Panc1 (cell line): ENCODE results near the gene SEC62. TPM values are rescaled to one million over a fixed set of nuclear protein-coding genes. Genes with fewer than 3 reads are reported as not detected.

Experiments
- ATAC-seq: fragments of 200-7000 bp; cut with Tn5 transposase; 2 replicates; pipeline ENCODE4 v1.9.1; 2020; ENCODE audit warnings: mild to moderate bottlenecking, moderate library complexity
- BruUV-seq: library from RNA; stranded (reverse); fragments of 400-500 nt; replicated peaks from 2 replicates; lab custom pipeline; 2021; lab: Mats Ljungman, UMichigan
- CTCF ChIA-PET: fragments of 300-600 bp; sonication (Branson Sonifier 250); formaldehyde crosslinking; loops from one replicate; lab custom pipeline; 2022; ENCODE audit warnings: antibody characterized with exemption; lab: Charles Lee
- POLR2A ChIA-PET: fragments of 300-600 bp; sonication (Branson Sonifier 250); formaldehyde crosslinking; loops from one replicate; lab custom pipeline; 2022; ENCODE audit warnings: antibody characterized with exemption; lab: Charles Lee
- DNase-seq: peaks from one replicate; pipeline ENCODE4 v3.0.0-alpha.2; 2010; ENCODE audit warnings: low read depth, low spot score
- H3K27ac ChIP-seq: 2 replicates; pipeline ENCODE4 v1.5.1; 2011; ENCODE audit warnings: mild to moderate bottlenecking, low read length, inconsistent platforms
- H3K27me3 ChIP-seq: fragments of 200-500 bp; sonication (Bioruptor generic); 2 replicates; pipeline ENCODE4 v1.6.0; 2014; ENCODE audit warnings: low read length, inconsistent platforms; ENCODE audit not compliant: control insufficient read depth, insufficient read depth
- H3K36me3 ChIP-seq: fragments of 200-500 bp; sonication (Bioruptor generic); 2 replicates; pipeline ENCODE4 v1.5.1; 2014; ENCODE audit warnings: inconsistent platforms, mild to moderate bottlenecking, low read length, moderate library complexity; ENCODE audit not compliant: control insufficient read depth, insufficient read depth
- H3K4me1 ChIP-seq: 2 replicates; pipeline ENCODE4 v1.5.1; 2011; ENCODE audit warnings: inconsistent platforms, mild to moderate bottlenecking, low read length, moderate library complexity; ENCODE audit not compliant: control insufficient read depth, insufficient read depth
- H3K4me3 ChIP-seq, 2 experiments: 2 replicates each; pipeline ENCODE4 v1.5.1; 2011 to 2012; ENCODE audit warnings: low read depth in 2 of 2, low read length in 2 of 2, mild to moderate bottlenecking in 2 of 2, inconsistent platforms in 1 of 2, moderate library complexity in 1 of 2
- H3K9me3 ChIP-seq: fragments of 200-500 bp; sonication (Bioruptor generic); 2 replicates; pipeline ENCODE4 v1.5.1; 2014; ENCODE audit warnings: low read depth, mild to moderate bottlenecking, inconsistent platforms, low read length, moderate library complexity; ENCODE audit not compliant: control insufficient read depth, insufficient read depth
- POLR2AphosphoS5 ChIP-seq: IDR thresholded peaks from 2 replicates; pipeline ENCODE4 v1.6.1; 2012; ENCODE audit warnings: mild to moderate bottlenecking, low read depth, low read length, moderate library complexity
- REST ChIP-seq, 2 experiments: IDR thresholded peaks; 2 replicates each; pipeline ENCODE4 v1.6.1; 2011 to 2012; ENCODE audit warnings: low read depth in 2 of 2, control low read depth in 1 of 2, low read length in 1 of 2, mild to moderate bottlenecking in 1 of 2, moderate library complexity in 1 of 2; ENCODE audit not compliant: insufficient read depth in 1 of 2
- SIN3A ChIP-seq: IDR thresholded peaks from 2 replicates; pipeline ENCODE4 v1.6.1; 2012; ENCODE audit warnings: low read depth, mild to moderate bottlenecking, low read length, moderate library complexity, borderline replicate concordance; ENCODE audit not compliant: insufficient read depth
- TCF7L2 ChIP-seq: IDR thresholded peaks from 2 replicates; pipeline ENCODE4 v1.6.1; 2011; ENCODE audit warnings: mild to moderate bottlenecking, low read depth, low read length, inconsistent platforms
- in situ Hi-C: cut with HindIII; loops from 2 replicates; pipeline ENCODE4 v1.10.0; 2016; ENCODE audit warnings: low sequenced_read_pairs, low pct_unique_long_range_greater_than_20kb
- intact Hi-C: fragments of 100-400 bp; cut with micrococcal nuclease; formaldehyde crosslinking; loops from one replicate; pipeline ENCODE4 v1.10.0; 2022; ENCODE audit not compliant: unreplicated experiment
- total RNA-seq: library from RNA; stranded (reverse); gene quantifications from one replicate; pipeline ENCODE4 v1.2.1, GENCODE V29; 2021; ENCODE audit not compliant: unreplicated experiment
- TF ChIP-seq, protein P1 (sequence below): fragments of 450-650 bp; IDR thresholded peaks from 2 replicates; pipeline ENCODE4 v1.5.1; 2017; ENCODE audit warnings: mild to moderate bottlenecking

SEC62 gene
- total RNA-seq, 1 experiment from 2014 or later, result 89.9 TPM

DNA sequence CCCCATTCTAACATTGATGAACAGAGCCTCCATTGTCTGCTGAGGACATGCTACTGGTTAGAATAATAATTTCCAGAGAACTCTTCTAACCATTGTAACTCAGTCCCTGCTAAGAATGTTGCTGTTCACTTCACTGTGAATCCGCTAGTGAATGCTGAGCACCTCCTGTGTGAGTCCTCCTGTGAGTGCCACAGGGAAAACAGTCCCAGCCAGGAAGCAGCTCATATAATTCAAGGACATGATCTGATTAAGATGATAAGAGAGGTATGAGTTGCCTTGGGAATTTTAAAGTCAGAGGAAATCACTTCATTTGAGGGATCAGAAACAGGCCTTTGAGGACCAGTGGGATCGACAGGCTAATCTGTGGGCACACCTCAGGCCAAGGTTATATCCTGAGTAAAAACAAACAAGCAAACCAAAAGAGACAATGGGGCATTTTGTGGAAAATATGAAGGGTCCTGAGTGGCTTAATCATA lies 37.3 kb downstream of the SEC62 start:
- no peak overlapping the region for H3K27ac ChIP-seq
- no peaks in the 10 kb centered on the region for H3K4me1 ChIP-seq
- no peak overlapping the region for H3K4me3 ChIP-seq
- in situ Hi-C loops (no loop called here), intact Hi-C loops (no loop called here)
- ATAC-seq, result no peak
- TF ChIP-seq TCF7L2 (no peak), REST (IDR thresholded peaks at IDR 0.05; ENCODE audit: insufficient read depth in 1 of 2, low read depth in 2 of 2, low read length in 1 of 2) (no peak), POLR2AphosphoS5 (no peak), SIN3A (no peak)
- TF ChIP-seq, protein P1, sequence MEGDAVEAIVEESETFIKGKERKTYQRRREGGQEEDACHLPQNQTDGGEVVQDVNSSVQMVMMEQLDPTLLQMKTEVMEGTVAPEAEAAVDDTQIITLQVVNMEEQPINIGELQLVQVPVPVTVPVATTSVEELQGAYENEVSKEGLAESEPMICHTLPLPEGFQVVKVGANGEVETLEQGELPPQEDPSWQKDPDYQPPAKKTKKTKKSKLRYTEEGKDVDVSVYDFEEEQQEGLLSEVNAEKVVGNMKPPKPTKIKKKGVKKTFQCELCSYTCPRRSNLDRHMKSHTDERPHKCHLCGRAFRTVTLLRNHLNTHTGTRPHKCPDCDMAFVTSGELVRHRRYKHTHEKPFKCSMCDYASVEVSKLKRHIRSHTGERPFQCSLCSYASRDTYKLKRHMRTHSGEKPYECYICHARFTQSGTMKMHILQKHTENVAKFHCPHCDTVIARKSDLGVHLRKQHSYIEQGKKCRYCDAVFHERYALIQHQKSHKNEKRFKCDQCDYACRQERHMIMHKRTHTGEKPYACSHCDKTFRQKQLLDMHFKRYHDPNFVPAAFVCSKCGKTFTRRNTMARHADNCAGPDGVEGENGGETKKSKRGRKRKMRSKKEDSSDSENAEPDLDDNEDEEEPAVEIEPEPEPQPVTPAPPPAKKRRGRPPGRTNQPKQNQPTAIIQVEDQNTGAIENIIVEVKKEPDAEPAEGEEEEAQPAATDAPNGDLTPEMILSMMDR, result no peak
- ChIA-PET CTCF (no interaction called here), POLR2A (no interaction called here)
- H3K27me3 ChIP-seq, result no peaks in the 10 kb centered on the region
- no peak for DNase-seq
- no TSS peak for BruUV-seq
- H3K36me3 ChIP-seq, result no peaks in the 10 kb centered on the region
- no peaks in the 10 kb centered on the region for H3K9me3 ChIP-seq

DNA sequence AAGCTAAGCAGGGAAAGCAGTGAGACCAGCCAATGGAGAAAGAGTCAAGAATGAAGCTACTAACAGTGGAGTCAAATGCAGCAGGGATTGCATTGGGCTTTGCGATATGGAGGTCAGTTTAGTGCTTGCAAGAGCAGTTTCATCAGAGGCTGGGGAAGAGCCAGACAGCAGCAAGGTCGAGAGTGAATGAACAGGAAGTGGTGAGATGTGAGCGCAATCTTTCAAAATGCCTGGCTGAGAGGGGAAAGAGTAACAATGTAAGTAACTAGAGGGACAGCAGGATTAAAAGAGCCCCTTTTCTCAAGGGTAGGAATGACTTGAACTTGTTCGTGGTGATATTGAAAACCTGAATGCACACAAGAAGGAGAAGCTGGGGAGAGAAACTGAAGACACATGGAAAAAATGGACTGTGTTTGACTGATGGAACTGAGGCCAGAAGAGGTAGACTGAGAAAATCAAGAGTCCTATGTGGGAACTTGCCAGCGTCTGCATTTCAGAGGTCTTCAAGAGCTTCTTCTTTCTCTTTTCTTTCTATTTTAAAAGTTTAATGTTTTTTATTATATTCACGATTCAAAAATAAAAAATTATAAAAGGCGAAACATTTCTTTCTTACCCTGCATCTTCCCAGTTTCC lies 40.5 kb downstream of the SEC62 start:
- intact Hi-C loops (no loop called here), in situ Hi-C loops (no loop called here)
- no peaks in the 10 kb centered on the region for H3K27me3 ChIP-seq
- BruUV-seq, result no TSS peak
- no peak for ATAC-seq
- ChIA-PET POLR2A (interaction anchor here (0.7 kb wide), 1 partner anchor 188 kb away, joined by 3 read pairs; no protein-coding TSS in a partner anchor), CTCF (no interaction called here)
- H3K27ac ChIP-seq, result no peak overlapping the region
- no peaks in the 10 kb centered on the region for H3K4me1 ChIP-seq
- no peaks in the 10 kb centered on the region for H3K9me3 ChIP-seq
- no peak for DNase-seq
- H3K36me3 ChIP-seq, result no peaks in the 10 kb centered on the region
- H3K4me3 ChIP-seq, result no peak overlapping the region
- no peak for TF ChIP-seq SIN3A
- no peak for TF ChIP-seq REST (IDR thresholded peaks at IDR 0.05; ENCODE audit: insufficient read depth in 1 of 2, low read depth in 2 of 2, low read length in 1 of 2)
- TF ChIP-seq, protein P1, result no peak
- TF ChIP-seq TCF7L2, result no peak
- TF ChIP-seq POLR2AphosphoS5, result no peak
